Endothelial cell of umbilical vein (primary cell): Measurements from ENCODE around the gene REG1A. TPM values are rescaled to one million over a fixed set of nuclear protein-coding genes. Genes with fewer than 3 reads are reported as not detected.

ENCODE experiments used
- BruUV-seq: library from RNA; stranded (reverse); fragments of 400-500 nt; replicated peaks from 2 replicates; lab custom pipeline; 2021; lab: Mats Ljungman, UMichigan
- CTCF ChIA-PET: fragments of 300-600, 350-600 bp; sonication (Branson Sonifier 250); formaldehyde crosslinking; loops from one replicate; lab custom pipeline; 2021; ENCODE audit warnings: antibody characterized with exemption, inconsistent platforms; lab: Charles Lee
- POLR2A ChIA-PET: fragments of 300-600, 350-600 bp; sonication (Branson Sonifier 250); formaldehyde crosslinking; loops from one replicate; lab custom pipeline; 2021; ENCODE audit warnings: antibody characterized with exemption, inconsistent platforms; lab: Charles Lee
- DNase-seq: peaks from one replicate; pipeline ENCODE4 v3.0.0-alpha.2; 2011; ENCODE audit warnings: low read depth, low spot score
- FAIRE-seq: peaks from 2 replicates; lab custom pipeline; 2011; peaks lifted over from hg19 to GRCh38; lab: Jason Lieb, UNC
- H2AFZ ChIP-seq: 2 replicates; pipeline ENCODE4 v1.6.0; 2012; ENCODE audit warnings: low read depth, low read length, control low read depth, inconsistent platforms
- H3K27ac ChIP-seq: 2 replicates; pipeline ENCODE4 v1.5.1; 2011; ENCODE audit warnings: low read depth, mild to moderate bottlenecking, control low read depth, low read length, moderate library complexity; ENCODE audit not compliant: insufficient read depth
- H3K27me3 ChIP-seq, 2 experiments: 2 replicates each; pipeline versions ENCODE4 v1.6.0 to v1.6.1; 2011; ENCODE audit warnings: low read length in 2 of 2, mixed read lengths in 1 of 2; ENCODE audit not compliant: control insufficient read depth in 2 of 2, insufficient read depth in 2 of 2
- H3K36me3 ChIP-seq, 2 experiments: 2 replicates in 1 of 2; 3 replicates in 1 of 2; pipeline ENCODE4 v1.5.1; 2011; ENCODE audit warnings: low read length in 2 of 2, mild to moderate bottlenecking in 1 of 2, moderate library complexity in 1 of 2; ENCODE audit not compliant: control insufficient read depth in 2 of 2, insufficient read depth in 2 of 2; ENCODE audit errors: extremely low read depth in 1 of 2
- H3K4me1 ChIP-seq: 3 replicates; pipeline ENCODE4 v1.5.1; 2011; ENCODE audit warnings: mild to moderate bottlenecking, low read length; ENCODE audit not compliant: control insufficient read depth, insufficient read depth; ENCODE audit errors: extremely low read depth
- H3K4me2 ChIP-seq: 2 replicates; pipeline ENCODE4 v1.6.1; 2011; ENCODE audit warnings: low read length, control low read depth, mixed read lengths; ENCODE audit not compliant: insufficient read depth
- H3K4me3 ChIP-seq, 3 experiments: fragments of 200-600 bp in 1 of 3; sonication (generic), shearing (Covaris generic) in 1 of 3; replicated peaks in 1 of 3; 2 replicates each; pipeline ENCODE4 v1.5.1; 2011 to 2016; ENCODE audit warnings: control low read depth in 3 of 3, low read length in 3 of 3, mild to moderate bottlenecking in 2 of 3, inconsistent platforms in 1 of 3, low read depth in 1 of 3, moderate library complexity in 1 of 3; ENCODE audit not compliant: insufficient read depth in 1 of 3
- H3K79me2 ChIP-seq: 2 replicates; pipeline ENCODE4 v1.6.0; 2012; ENCODE audit warnings: low read length, inconsistent platforms; ENCODE audit not compliant: control insufficient read depth, insufficient read depth
- H3K9ac ChIP-seq: replicated peaks from 2 replicates; pipeline ENCODE3; 2011; ENCODE audit warnings: low read length, control low read depth; ENCODE audit not compliant: insufficient read depth; ENCODE audit errors: extremely low read depth
- H3K9me1 ChIP-seq: replicated peaks from 3 replicates; pipeline ENCODE4 v1.6.0; 2011; ENCODE audit warnings: mild to moderate bottlenecking, low read length; ENCODE audit not compliant: control insufficient read depth, insufficient read depth; ENCODE audit errors: extremely low read depth
- H3K9me3 ChIP-seq: replicated peaks from 2 replicates; pipeline ENCODE4 v1.5.1; 2012; ENCODE audit warnings: low read length, inconsistent platforms; ENCODE audit not compliant: control insufficient read depth, insufficient read depth
- H4K20me1 ChIP-seq: replicated peaks from 2 replicates; pipeline ENCODE3; 2011; ENCODE audit warnings: mild to moderate bottlenecking, low read length; ENCODE audit not compliant: control insufficient read depth, insufficient read depth; ENCODE audit errors: extremely low read depth
- CTCF ChIP-seq, 2 donors: IDR thresholded peaks; 1 replicate in 1 of 2; 2 replicates in 1 of 2; pipeline ENCODE4 v1.5.1; 2011; ENCODE audit warnings: low read length in 2 of 2, mild to moderate bottlenecking in 2 of 2, moderate library complexity in 2 of 2, control low read depth in 1 of 2, inconsistent platforms in 1 of 2, low read depth in 1 of 2; ENCODE audit not compliant: insufficient read depth in 1 of 2; ENCODE audit errors: extremely low read depth in 1 of 2
- EZH2 ChIP-seq: IDR thresholded peaks from 2 replicates; pipeline ENCODE4 v1.6.1; 2012; ENCODE audit warnings: borderline replicate concordance, low read depth, mild to moderate bottlenecking, moderate library complexity, low read length, inconsistent platforms; ENCODE audit not compliant: severe bottlenecking
- FOS ChIP-seq: IDR thresholded peaks from 2 replicates; pipeline ENCODE4 v1.6.1; 2011; ENCODE audit warnings: mild to moderate bottlenecking, low read length, moderate library complexity, borderline replicate concordance; ENCODE audit not compliant: insufficient read depth
- GATA2 ChIP-seq: IDR thresholded peaks from 2 replicates; pipeline ENCODE4 v1.7.0; 2011; ENCODE audit warnings: low read depth, mild to moderate bottlenecking, moderate library complexity, mixed read lengths, low read length; ENCODE audit not compliant: insufficient read length, insufficient read depth
- JUN ChIP-seq: IDR thresholded peaks from 2 replicates; pipeline ENCODE4 v1.6.1; 2011; ENCODE audit warnings: borderline replicate concordance, low read depth; ENCODE audit not compliant: insufficient read length, insufficient read depth
- MAX ChIP-seq: IDR thresholded peaks from 2 replicates; pipeline ENCODE4 v1.6.1; 2011; ENCODE audit not compliant: insufficient read depth, insufficient read length
- MYC ChIP-seq: IDR thresholded peaks from one replicate; pipeline ENCODE4 v1.6.1; 2011; ENCODE audit warnings: mild to moderate bottlenecking, low read depth, low read length
- POLR2A ChIP-seq: IDR thresholded peaks from 2 replicates; pipeline ENCODE4 v1.6.1; 2012; ENCODE audit warnings: low read depth, mild to moderate bottlenecking, control low read depth, low read length
- POLR2AphosphoS5 ChIP-seq: IDR thresholded peaks from 2 replicates; pipeline ENCODE4 v1.6.1; 2012; ENCODE audit warnings: low read depth, mild to moderate bottlenecking, control low read depth, low read length, moderate library complexity; ENCODE audit not compliant: insufficient read depth
- dilution Hi-C: fragments of 300-500 bp; cut with MboI; formaldehyde crosslinking; loops from one replicate; pipeline ENCODE4 v1.15.0; 2019; ENCODE audit warnings: low sequenced_read_pairs; ENCODE audit not compliant: extremely low pct_ligation_motif_present
- intact Hi-C: fragments of 100-400 bp; cut with micrococcal nuclease; formaldehyde crosslinking; loops from one replicate; pipeline ENCODE4 v1.10.0; 2022
- polyA plus RNA-seq, 4 experiments: library from polyadenylated mRNA; depleted of rRNA in 3 of 4; stranded (reverse) in 3 of 4; unstranded in 1 of 4; fragments of >200 nt; gene quantifications; 2 replicates each; pipeline versions ENCODE4 v1.2.1 to v1.2.3, GENCODE V29; 2011 to 2012; ENCODE audit warnings: missing spikeins in 1 of 4
- total RNA-seq: library from RNA; stranded (reverse); gene quantifications from 2 replicates; pipeline ENCODE4 v1.2.3, GENCODE V29; 2021

The REG1A gene
- total and polyA plus RNA-seq, 2 donors (not counting 3 experiments of a cell fraction or from before 2014, with no cell fraction given): not detected

DNA sequence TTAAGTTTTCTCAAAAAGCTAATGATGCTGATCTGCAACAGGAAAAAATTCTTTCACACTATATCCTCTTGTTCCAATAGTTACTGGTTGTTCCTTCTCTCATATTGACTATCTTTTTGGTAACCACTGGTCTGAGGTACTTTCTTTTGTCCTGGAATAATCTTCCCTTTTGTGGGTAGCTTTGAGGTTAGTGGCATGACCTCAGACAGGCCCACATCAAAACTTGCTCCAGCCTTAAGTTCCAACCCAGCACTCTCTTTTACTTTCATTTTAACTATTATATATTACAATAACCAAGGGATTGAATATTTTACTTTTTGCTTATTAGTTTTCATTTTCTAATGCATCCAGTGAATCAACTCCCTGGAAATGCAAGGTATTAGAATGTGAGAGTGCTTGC lies 9.5 kb downstream of the REG1A start:
- H3K4me1 ChIP-seq: no peaks in the 10 kb centered on the region
- DNase-seq (no peak), FAIRE-seq (no peak)
- H3K79me2 ChIP-seq: no peaks in the 10 kb centered on the region
- POLR2A ChIA-PET: no interaction called here
- H3K9ac ChIP-seq: no peak overlapping the region
- intact Hi-C loops (no loop called here), dilution Hi-C loops (no loop called here)
- no peak overlapping the region for H3K27ac ChIP-seq
- H3K36me3 ChIP-seq: no peaks in the 10 kb centered on the region
- BruUV-seq: no TSS peak
- no peak overlapping the region for H3K4me2 ChIP-seq
- no peaks in the 10 kb centered on the region for H3K9me1 ChIP-seq
- H3K27me3 ChIP-seq: no peaks in the 10 kb centered on the region
- no peak overlapping the region for H3K4me3 ChIP-seq
- no peak overlapping the region for H2AFZ ChIP-seq
- TF ChIP-seq GATA2 (no peak), POLR2A (no peak), CTCF (IDR thresholded peaks at IDR 0.05; ENCODE audit: extremely low read depth in 1 of 2, insufficient read depth in 1 of 2, low read depth in 1 of 2, low read length in 2 of 2) (no peak), POLR2AphosphoS5 (no peak), FOS (no peak), EZH2 (no peak), JUN (no peak), MAX (no peak), MYC (no peak)
- CTCF ChIA-PET: no interaction called here
- H4K20me1 ChIP-seq: no peaks in the 10 kb centered on the region
- H3K9me3 ChIP-seq: peaks cover 8% of the 10 kb centered on the region
